ENCODE results near the gene MS4A3. TPM values are rescaled to one million over a fixed set of nuclear protein-coding genes. Genes with fewer than 3 reads are reported as not detected.
"Not testable (repeated sequence)": the region's sequence is repeated elsewhere in the genome, so short reads cannot be mapped to it uniquely, and the experiment has no call there.

MS4A3 gene
- polyA plus RNA-seq, 6 donors from 2014 or later, result 0.57 TPM; not detected in 5

DNA sequence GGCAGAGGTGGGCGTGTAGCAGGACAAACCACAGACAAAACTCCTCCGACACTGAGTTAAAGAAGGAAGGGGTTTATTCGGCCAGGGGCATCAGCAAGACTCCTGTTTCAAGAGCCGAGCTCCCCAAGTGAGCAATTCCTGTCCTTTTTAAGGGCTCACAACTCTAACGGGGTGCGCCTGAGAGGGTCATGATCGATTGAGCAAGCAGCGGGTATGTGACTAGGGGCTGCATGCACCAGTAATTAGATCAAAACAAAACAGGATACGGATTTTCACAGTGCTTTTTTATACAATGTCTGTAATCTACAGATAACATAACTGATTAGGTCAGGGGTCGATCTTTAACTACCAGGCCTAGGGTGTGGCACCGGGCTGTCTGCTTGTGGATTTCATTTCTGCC is 44.9 kb downstream of the MS4A3 start:
- H3K9me3 Mint-ChIP-seq; DNase-seq; H3K27me3 Mint-ChIP-seq; ATAC-seq (ENCODE audit: low read depth in 2 of 2); H3K36me3 Mint-ChIP-seq: not testable (repeated sequence)
- peak overlapping the region in 6 of 8 donors; percentile 16 to 72 (median 39) for H3K4me3 Mint-ChIP-seq
- peaks cover 12 to 23% (median 15%) of the 10 kb centered on the region in 3 donors for H3K4me1 Mint-ChIP-seq
- H3K27ac Mint-ChIP-seq, result peak overlapping the region in 3 of 6 donors; percentile 63 to 89 (median 68)

- not testable (repeated sequence) for H3K27me3 Mint-ChIP-seq; H3K27ac Mint-ChIP-seq; H3K36me3 Mint-ChIP-seq; DNase-seq; H3K4me3 Mint-ChIP-seq; H3K9me3 Mint-ChIP-seq; ATAC-seq (ENCODE audit: low read depth in 2 of 2)
- H3K4me1 Mint-ChIP-seq, result peaks cover 12 to 23% (median 15%) of the 10 kb centered on the region in 3 donors
These were observed 48.1 kb downstream of the MS4A3 start for GRCh38 chr11:60104471-60105115.

DNA sequence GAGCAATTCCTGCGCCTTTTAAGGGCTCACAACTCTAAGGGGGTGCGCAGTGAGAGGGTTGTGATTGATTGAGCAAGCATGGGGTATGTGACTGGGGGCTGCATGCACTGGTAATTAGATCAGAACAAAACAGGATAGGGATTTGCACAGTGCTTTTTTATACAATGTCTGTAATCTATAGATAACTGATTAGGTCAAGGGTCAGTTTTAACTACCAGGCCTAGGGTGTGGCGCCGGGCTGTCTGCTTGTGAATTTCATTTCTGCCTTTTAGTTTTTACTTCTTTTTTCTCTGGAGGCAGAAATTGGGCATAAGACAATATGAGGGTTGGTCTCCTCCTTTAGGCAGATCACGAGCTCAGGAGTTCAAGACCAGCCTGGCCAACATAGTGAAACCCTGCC is 52.2 kb downstream of the MS4A3 start:
- H3K36me3 Mint-ChIP-seq; ATAC-seq (ENCODE audit: low read depth in 2 of 2); H3K27ac Mint-ChIP-seq; H3K4me3 Mint-ChIP-seq; DNase-seq; H3K9me3 Mint-ChIP-seq; H3K4me1 Mint-ChIP-seq; H3K27me3 Mint-ChIP-seq: not testable (repeated sequence)

GRCh38 chr11:60111793-60112192 is 55.3 kb downstream of the MS4A3 start:
- H3K36me3 Mint-ChIP-seq, result peaks cover 0 to 4% of the 10 kb centered on the region in 2 donors
- peaks cover 0 to 6% (median 0%) of the 10 kb centered on the region in 3 donors for H3K4me1 Mint-ChIP-seq
- ATAC-seq (ENCODE audit: low read depth in 2 of 2) (no peak), DNase-seq (no peak)
- no peak overlapping the region for H3K4me3 Mint-ChIP-seq
- H3K27me3 Mint-ChIP-seq, result peaks cover 3 to 6% (median 5%) of the 10 kb centered on the region in 3 donors
- peaks cover 0 to 1% (median 0%) of the 10 kb centered on the region in 7 donors for H3K9me3 Mint-ChIP-seq
- no peak overlapping the region for H3K27ac Mint-ChIP-seq

GRCh38 chr11:60116996-60117790 is 60.7 kb downstream of the MS4A3 start:
- Mint-ChIP-seq H3K27ac (no peak overlapping the region), H3K36me3 (peaks cover 0 to 10% of the 10 kb centered on the region in 2 donors), H3K4me1 (peaks cover 0 to 23% (median 5%) of the 10 kb centered on the region in 3 donors), H3K4me3 (no peak overlapping the region), H3K9me3 (peaks cover 0 to 34% (median 15%) of the 10 kb centered on the region in 7 donors), H3K27me3 (peaks cover 0 to 5% (median 0%) of the 10 kb centered on the region in 3 donors)
- no peak for DNase-seq
- ATAC-seq (ENCODE audit: low read depth in 2 of 2), result no peak

DNA sequence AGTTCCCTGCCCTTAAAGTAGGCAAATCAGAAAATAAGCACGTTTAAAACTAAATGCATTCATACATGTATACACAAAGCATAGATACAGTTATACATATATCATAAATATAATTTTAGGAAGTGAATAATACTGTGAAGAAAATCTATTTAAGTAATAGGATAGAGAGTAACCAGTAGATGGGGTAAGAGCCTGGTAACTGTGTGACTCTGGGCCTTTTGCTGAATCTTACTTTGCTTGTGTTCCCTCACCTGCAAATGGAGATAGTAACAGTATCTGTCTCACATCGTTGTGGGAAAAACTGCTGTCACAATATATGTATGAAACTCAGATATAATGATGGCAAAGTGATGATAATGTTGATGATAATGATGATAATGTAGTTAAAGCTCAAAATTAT is 61.9 kb downstream of the MS4A3 start:
- peaks cover 0 to 10% of the 10 kb centered on the region in 2 donors for H3K36me3 Mint-ChIP-seq
- DNase-seq (no peak), ATAC-seq (ENCODE audit: low read depth in 2 of 2) (no peak)
- H3K27ac Mint-ChIP-seq, result no peak overlapping the region
- H3K27me3 Mint-ChIP-seq, result peaks cover 0 to 5% (median 0%) of the 10 kb centered on the region in 3 donors
- peak overlapping the region in 1 of 8 donors; percentile 59 for H3K4me3 Mint-ChIP-seq
- H3K4me1 Mint-ChIP-seq, result peaks cover 5 to 24% (median 7%) of the 10 kb centered on the region in 3 donors
- peaks cover 0 to 34% (median 15%) of the 10 kb centered on the region in 7 donors for H3K9me3 Mint-ChIP-seq

DNA sequence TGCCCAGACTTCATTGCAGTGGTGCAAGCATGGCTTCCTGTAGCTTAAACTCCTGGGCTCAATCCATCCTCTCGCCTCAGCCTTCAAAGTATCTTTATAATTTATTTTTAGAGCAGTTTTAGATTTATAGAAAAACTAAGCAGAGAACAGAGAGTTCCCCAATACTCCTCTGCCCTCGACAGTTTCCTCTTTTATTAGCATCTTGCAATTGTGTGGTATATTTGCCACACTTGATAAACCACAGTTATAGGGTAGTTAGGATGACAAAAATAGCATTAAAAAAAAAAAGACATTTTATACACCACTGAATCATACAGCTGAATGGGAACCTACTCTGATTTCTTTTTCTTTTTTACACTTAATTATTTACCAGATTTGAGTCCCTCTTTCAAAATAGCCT is 63.2 kb downstream of the MS4A3 start:
- Mint-ChIP-seq H3K4me3 (no peak overlapping the region), H3K27me3 (peaks cover 0 to 5% (median 0%) of the 10 kb centered on the region in 3 donors), H3K36me3 (peaks cover 0 to 10% of the 10 kb centered on the region in 2 donors), H3K9me3 (peaks cover 0 to 34% (median 15%) of the 10 kb centered on the region in 7 donors), H3K4me1 (peaks cover 9 to 35% (median 13%) of the 10 kb centered on the region in 3 donors), H3K27ac (peak overlapping the region in 2 of 6 donors; percentile 67 to 82)
- peak; percentile 33 for DNase-seq
- ATAC-seq (ENCODE audit: low read depth in 2 of 2), result peak; percentile 78 to 94

Other genes with a start within 250 kb of the MS4A3 start
- 10 to 100 TPM; 61.8 to 95.9 (median 84.3) TPM for gene MRPL16, start 245.9 kb upstream of the MS4A3 start, polyA plus RNA-seq (ENCODE audit: low read depth in 6 of 6)
- not detected for gene CBLIF, start 211.2 kb upstream of the MS4A3 start, polyA plus RNA-seq (ENCODE audit: low read depth in 6 of 6)
- gene TCN1, start 190.2 kb upstream of the MS4A3 start, polyA plus RNA-seq (ENCODE audit: low read depth in 6 of 6), result not detected
- not detected for gene OOSP3, start 177.9 kb upstream of the MS4A3 start, polyA plus RNA-seq (ENCODE audit: low read depth in 6 of 6)
- not detected for gene OOSP1, start 118.2 kb upstream of the MS4A3 start, polyA plus RNA-seq (ENCODE audit: low read depth in 6 of 6)
- not detected for gene OOSP4A, start 92.6 kb upstream of the MS4A3 start, polyA plus RNA-seq (ENCODE audit: low read depth in 6 of 6)
- gene OOSP4B, start 39.5 kb upstream of the MS4A3 start, polyA plus RNA-seq (ENCODE audit: low read depth in 6 of 6), result not detected
- not detected for gene OOSP2, start 16.3 kb upstream of the MS4A3 start, polyA plus RNA-seq (ENCODE audit: low read depth in 6 of 6)
- not detected for gene MS4A2, start 32.0 kb downstream of the MS4A3 start, polyA plus RNA-seq (ENCODE audit: low read depth in 6 of 6)
- gene MS4A6A, start 126.4 kb downstream of the MS4A3 start, polyA plus RNA-seq (ENCODE audit: low read depth in 6 of 6), result 10 to 100 TPM in 2 of 6 donors, 1 to 10 TPM in 4; 1.5 to 11.3 (median 3.3) TPM
- gene MS4A4E, start 186.5 kb downstream of the MS4A3 start, polyA plus RNA-seq (ENCODE audit: low read depth in 6 of 6), result not detected
- gene MS4A4A, start 224.0 kb downstream of the MS4A3 start, polyA plus RNA-seq (ENCODE audit: low read depth in 6 of 6), result under 1 TPM in 2 of 6 donors, not detected in 4; 0.16 to 0.34 TPM